Esophagus (tissue), 2 donors: ENCODE measurements around the gene CHRNA3. TPM values are rescaled to one million over a fixed set of nuclear protein-coding genes. Genes with fewer than 3 reads are reported as not detected.

Experiments used
- H3K27ac ChIP-seq, 2 donors: one replicate each; pipeline ENCODE4 v1.5.1; 2013; ENCODE audit warnings: low read depth in 2 of 2, mild to moderate bottlenecking in 2 of 2, inconsistent platforms in 1 of 2, low read length in 1 of 2, moderate library complexity in 1 of 2
- H3K27me3 ChIP-seq, 2 donors: one replicate each; pipeline ENCODE4 v1.6.1; 2013; ENCODE audit warnings: low read length in 2 of 2, control low read depth in 1 of 2, mild to moderate bottlenecking in 1 of 2; ENCODE audit not compliant: insufficient read depth in 2 of 2, control insufficient read depth in 1 of 2
- H3K36me3 ChIP-seq, 2 donors: one replicate each; pipeline ENCODE4 v1.6.1; 2013; ENCODE audit warnings: low read length in 1 of 2; ENCODE audit not compliant: control insufficient read depth in 2 of 2, insufficient read depth in 2 of 2
- H3K4me1 ChIP-seq, 2 donors: one replicate each; pipeline ENCODE4 v1.6.1; 2013; ENCODE audit warnings: low read length in 1 of 2; ENCODE audit not compliant: control insufficient read depth in 2 of 2, insufficient read depth in 2 of 2
- H3K4me3 ChIP-seq, 2 donors: one replicate each; pipeline ENCODE4 v1.5.1; 2013; ENCODE audit warnings: low read length in 2 of 2, mild to moderate bottlenecking in 2 of 2, low read depth in 1 of 2, moderate library complexity in 1 of 2
- H3K9me3 ChIP-seq, 2 donors: one replicate each; pipeline ENCODE4 v1.6.1; 2013; ENCODE audit warnings: mild to moderate bottlenecking in 2 of 2, low read depth in 1 of 2, low read length in 1 of 2, moderate library complexity in 1 of 2; ENCODE audit not compliant: control insufficient read depth in 2 of 2, insufficient read depth in 1 of 2
- WGBS, 2 donors: extraction: QIAGEN DNeasy Blood & Tissue Kit; methylation state at CpG; one replicate each; pipeline ENCODE4 v1.1.7; 2013; 5-methylcytosine and 5-hydroxymethylcytosine counted together
- polyA plus RNA-seq, 2 donors: library from polyadenylated mRNA; stranded (reverse); fragments of 200-250 nt; gene quantifications; one replicate each; pipeline ENCODE4 v1.2.3, GENCODE V29; 2013
- donor health status: healthy with polysubstance abuse.
- donor health status: Bipolar disorder and iron deficiency.

Gene CHRNA3
- polyA plus RNA-seq, 2 donors: 0.07 TPM; not detected in 1

GRCh38 chr15:78552597-78552996, 68.2 kb downstream of the CHRNA3 start:
- H3K27me3 ChIP-seq: no peaks in the 10 kb centered on the region
- no peaks in the 10 kb centered on the region for H3K4me1 ChIP-seq
- H3K27ac ChIP-seq: no peak overlapping the region
- peaks cover 9 to 19% of the 10 kb centered on the region in 2 donors for H3K36me3 ChIP-seq
- 71 to 77% methylated on average over 5 of the region's 5 CpGs for WGBS, 2 donors
- H3K9me3 ChIP-seq: no peaks in the 10 kb centered on the region
- H3K4me3 ChIP-seq: no peak overlapping the region

DNA sequence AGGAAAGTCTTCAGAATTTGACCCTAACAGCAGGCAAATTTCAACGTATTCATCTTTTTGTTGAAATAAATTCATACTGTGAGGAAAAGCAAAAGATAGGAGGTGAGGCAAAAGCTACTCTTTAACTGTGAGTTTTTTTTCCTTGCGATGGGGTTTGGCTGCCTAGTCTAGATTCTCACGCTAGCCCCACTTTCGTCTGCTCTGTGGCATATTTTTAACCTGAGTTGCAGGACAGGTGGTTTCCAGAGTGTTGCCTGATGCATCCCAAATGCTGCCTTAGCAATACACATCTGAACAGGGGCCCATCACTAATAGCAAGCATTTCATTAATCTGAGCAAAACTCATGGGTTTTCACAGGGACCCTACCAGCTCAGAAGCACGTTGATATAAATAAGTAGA, 68.9 kb downstream of the CHRNA3 start:
- H3K4me3 ChIP-seq: no peak overlapping the region
- H3K36me3 ChIP-seq: peaks cover 9 to 20% of the 10 kb centered on the region in 2 donors
- H3K27ac ChIP-seq: no peak overlapping the region
- no peaks in the 10 kb centered on the region for H3K4me1 ChIP-seq
- H3K27me3 ChIP-seq: no peaks in the 10 kb centered on the region
- 79 to 84% methylated on average over 5 of the region's 5 CpGs for WGBS, 2 donors
- H3K9me3 ChIP-seq: no peaks in the 10 kb centered on the region

GRCh38 chr15:78550815-78551214, 70.0 kb downstream of the CHRNA3 start:
- Histone ChIP-seq H3K36me3 (peaks cover 13 to 21% of the 10 kb centered on the region in 2 donors), H3K27ac (no peak overlapping the region), H3K4me1 (no peaks in the 10 kb centered on the region), H3K4me3 (no peak overlapping the region), H3K9me3 (no peaks in the 10 kb centered on the region), H3K27me3 (no peaks in the 10 kb centered on the region)
- 70 to 77% methylated on average over 3 of the region's 3 CpGs for WGBS, 2 donors

- Histone ChIP-seq H3K4me3 (no peak overlapping the region), H3K36me3 (peaks cover 13 to 21% of the 10 kb centered on the region in 2 donors)
These were observed 70.6 kb downstream of the CHRNA3 start for GRCh38 chr15:78550194-78550593.

More at GRCh38 chr15:78550194-78550593, 70.6 kb downstream of the CHRNA3 start:
- Histone ChIP-seq H3K27me3 (no peaks in the 10 kb centered on the region), H3K9me3 (no peaks in the 10 kb centered on the region), H3K4me1 (no peaks in the 10 kb centered on the region), H3K27ac (no peak overlapping the region)
- WGBS, 2 donors: 79 to 87% methylated on average over 6 of the region's 6 CpGs

Other genes starting within 250 kb of the CHRNA3 start
- gene IREB2, start 182.8 kb downstream of the CHRNA3 start, polyA plus RNA-seq: 1 to 10 TPM; 9.0 to 9.2 TPM
- gene HYKK, start 113.4 kb downstream of the CHRNA3 start, polyA plus RNA-seq: 1 to 10 TPM; 2.7 to 2.9 TPM
- gene PSMA4, start 80.6 kb downstream of the CHRNA3 start, polyA plus RNA-seq: 100 to 1,000 TPM; 109 to 188 TPM
- 1 to 10 TPM; 1.5 to 2.3 TPM for gene CHRNA5, start 55.5 kb downstream of the CHRNA3 start, polyA plus RNA-seq
- under 1 TPM; 0.16 to 0.42 TPM for gene CHRNB4, start 20.2 kb upstream of the CHRNA3 start, polyA plus RNA-seq
- under 1 TPM; 0.45 to 0.63 TPM for gene ADAMTS7, start 190.5 kb upstream of the CHRNA3 start, polyA plus RNA-seq